D721Med (cell line): ENCODE measurements around the gene IFT43.

Experiments used
- DNase-seq: peaks from one replicate; pipeline ENCODE4 v3.0.0; 2011; ENCODE audit warnings: low spot score; ENCODE audit not compliant: insufficient read length
- FAIRE-seq: peaks from 2 replicates; lab custom pipeline; 2011; peaks lifted over from hg19 to GRCh38; lab: Jason Lieb, UNC
- CTCF ChIP-seq: IDR thresholded peaks from 2 replicates; pipeline ENCODE4 v1.5.1; 2012; ENCODE audit warnings: mild to moderate bottlenecking, control low read depth; ENCODE audit not compliant: insufficient read depth; ENCODE audit errors: missing control alignments

Gene IFT43

DNA sequence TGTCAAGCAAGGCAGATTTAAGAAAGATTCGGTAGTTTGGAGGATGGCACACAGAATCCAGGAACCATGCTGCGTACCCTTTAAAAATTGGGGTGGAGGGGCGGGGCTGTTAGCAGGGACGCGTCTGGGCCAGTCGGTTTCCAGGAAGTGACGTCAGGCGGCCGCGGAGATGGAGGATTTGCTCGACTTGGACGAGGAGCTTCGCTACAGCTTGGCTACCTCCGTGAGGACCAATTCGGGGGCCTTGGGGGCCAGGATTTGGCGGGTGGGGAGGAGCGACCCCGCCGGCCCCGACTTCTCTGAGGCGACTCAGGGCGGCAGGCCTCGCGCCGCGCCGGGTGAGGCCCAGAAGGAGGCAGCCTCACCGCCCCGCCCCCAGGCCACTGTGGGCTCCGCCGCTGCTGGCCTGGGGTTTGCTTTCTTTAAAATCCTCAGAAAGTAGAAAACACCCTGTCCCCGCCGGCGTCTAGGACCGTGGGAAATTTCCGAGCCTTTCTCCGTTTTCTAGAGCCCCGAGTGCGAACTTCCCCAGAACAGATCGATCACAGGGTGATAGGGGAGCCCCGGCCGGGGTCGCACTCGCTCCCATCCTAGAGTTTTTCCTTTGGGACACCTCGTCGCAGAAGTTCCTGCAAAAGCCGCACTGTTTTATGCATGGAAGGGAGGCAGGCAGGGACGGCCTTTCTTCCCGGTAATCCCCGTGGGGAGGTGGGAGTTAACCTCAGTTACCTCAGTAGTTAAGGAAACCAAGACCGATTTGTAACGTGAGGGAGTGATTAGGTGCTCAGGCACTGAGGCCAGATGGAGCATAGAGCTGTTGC lies at the start of gene IFT43:
Gene IFT43, plus strand, starts transcription at position 146 of the 821 bp plus-strand sequence. Its CDS starts 24 bp downstream, at position 170.
- TF ChIP-seq CTCF: no peak
- DNase-seq: peak; percentile 66
- no peak for FAIRE-seq

GRCh38 chr14:75939200-75939599 lies 46.4 kb upstream of the IFT43 start:
- FAIRE-seq (no peak), DNase-seq (no peak)
- TF ChIP-seq CTCF: no peak

GRCh38 chr14:75941030-75941429 lies 44.5 kb upstream of the IFT43 start:
- no peak for TF ChIP-seq CTCF
- DNase-seq (no peak), FAIRE-seq (no peak)

- no peak for DNase-seq
- no peak for TF ChIP-seq CTCF
- FAIRE-seq: no peak
Measured at GRCh38 chr14:75944607-75945241, 40.8 kb upstream of the IFT43 start.

DNA sequence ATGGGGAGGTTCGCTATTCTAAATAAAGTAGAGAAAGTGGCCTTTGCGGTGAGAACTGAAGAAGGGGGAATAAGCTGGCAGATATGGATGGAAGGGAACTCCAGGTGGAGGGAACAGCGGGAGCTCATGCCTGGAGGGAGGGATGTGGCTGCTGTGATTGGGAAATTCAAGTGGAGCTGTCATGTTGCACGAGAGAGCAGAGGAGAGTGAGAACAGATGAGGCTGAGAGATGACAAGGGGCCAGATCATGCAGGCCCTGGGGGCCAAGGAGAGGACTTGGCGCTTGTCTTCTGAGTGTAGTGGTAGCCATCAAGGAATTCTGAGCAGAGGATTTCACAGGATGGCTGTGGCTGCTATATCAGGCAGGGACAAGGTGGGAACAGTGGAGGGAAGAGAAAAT lies 38.8 kb upstream of the IFT43 start:
- TF ChIP-seq CTCF: no peak
- no peak for FAIRE-seq
- no peak for DNase-seq

DNA sequence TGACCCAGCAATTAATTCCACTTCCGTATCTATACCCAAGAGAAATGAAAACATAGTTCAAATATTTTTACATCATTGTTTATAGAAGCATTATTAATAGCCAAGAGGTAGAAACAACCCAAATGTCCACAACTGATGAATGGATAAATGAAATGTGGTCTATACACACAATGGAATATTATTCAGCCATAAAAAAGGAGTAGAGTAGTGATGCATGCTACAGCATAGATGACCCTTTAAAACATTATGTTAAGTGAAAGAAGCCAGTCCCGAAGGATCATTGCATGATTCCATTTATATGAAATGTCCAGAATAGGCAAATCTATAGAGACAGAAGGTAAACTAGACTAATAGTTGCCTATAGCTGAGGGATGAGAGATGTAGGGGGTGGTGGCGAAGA lies 33.1 kb upstream of the IFT43 start:
- no peak for FAIRE-seq

More for the DNA sequence above, 33.1 kb upstream of the IFT43 start:
- DNase-seq: no peak
- TF ChIP-seq CTCF: no peak
